Ishikawa (cell line): ENCODE measurements around the gene MYH3.

Source experiments
- CEBPB ChIP-seq: IDR thresholded peaks from 2 replicates; pipeline ENCODE4 v1.6.1; 2012
- CREB1 ChIP-seq: IDR thresholded peaks from 2 replicates; pipeline ENCODE4 v1.6.1; 2012; ENCODE audit warnings: low read depth
- EGR1 ChIP-seq: IDR thresholded peaks from 2 replicates; pipeline ENCODE4 v1.6.1; 2012
- EP300 ChIP-seq: IDR thresholded peaks from 2 replicates; pipeline ENCODE4 v1.6.1; 2012; ENCODE audit warnings: borderline replicate concordance
- FOXM1 ChIP-seq: IDR thresholded peaks from 2 replicates; pipeline ENCODE4 v1.6.1; 2012; ENCODE audit warnings: low read depth, borderline replicate concordance
- NFIC ChIP-seq: IDR thresholded peaks from 2 replicates; pipeline ENCODE4 v1.6.1; 2012
- RAD21 ChIP-seq: IDR thresholded peaks from 2 replicates; pipeline ENCODE4 v1.6.1; 2012; ENCODE audit warnings: low read depth
- TAF1 ChIP-seq: IDR thresholded peaks from 2 replicates; pipeline ENCODE4 v1.6.1; 2012; ENCODE audit warnings: low read depth, mild to moderate bottlenecking
- TCF12 ChIP-seq: IDR thresholded peaks from 2 replicates; pipeline ENCODE4 v1.6.1; 2012; ENCODE audit warnings: low read depth
- TEAD4 ChIP-seq: IDR thresholded peaks from 2 replicates; pipeline ENCODE4 v1.6.1; 2012
- YY1 ChIP-seq: IDR thresholded peaks from 2 replicates; pipeline ENCODE4 v1.6.1; 2012; ENCODE audit warnings: low read depth
- ZBTB7A ChIP-seq: IDR thresholded peaks from 2 replicates; pipeline ENCODE4 v1.6.1; 2012; ENCODE audit warnings: low read depth
- TF ChIP-seq, protein P1 (sequence below): IDR thresholded peaks from 2 replicates; pipeline ENCODE4 v1.6.1; 2012; ENCODE audit warnings: low read depth, mild to moderate bottlenecking
- TF ChIP-seq, protein P2 (sequence below): IDR thresholded peaks from 2 replicates; pipeline ENCODE4 v1.6.1; 2012
- TF ChIP-seq, protein P3 (sequence below): IDR thresholded peaks from 2 replicates; pipeline ENCODE4 v1.6.1; 2012

Gene MYH3

DNA sequence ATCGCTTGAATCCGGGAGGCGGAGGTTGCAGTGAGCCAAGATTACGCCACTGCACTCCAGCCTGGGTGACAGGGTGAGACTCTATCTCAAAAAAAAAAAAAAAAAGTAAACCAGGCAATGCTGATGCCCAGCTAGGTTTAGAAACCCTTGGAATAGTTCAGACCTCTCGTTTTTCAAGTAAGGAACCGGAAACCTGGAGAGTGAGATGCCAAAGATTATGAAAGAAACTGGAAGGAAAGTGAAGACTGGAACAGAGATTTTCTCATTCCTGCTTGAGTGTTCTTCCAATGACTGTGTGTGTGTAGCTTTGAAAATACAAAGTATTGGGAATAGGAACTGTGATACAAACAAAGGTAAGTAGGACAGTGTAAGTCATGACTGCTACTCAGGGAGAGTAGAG is 35.7 kb downstream of the MYH3 start:
- TF ChIP-seq, protein P1, sequence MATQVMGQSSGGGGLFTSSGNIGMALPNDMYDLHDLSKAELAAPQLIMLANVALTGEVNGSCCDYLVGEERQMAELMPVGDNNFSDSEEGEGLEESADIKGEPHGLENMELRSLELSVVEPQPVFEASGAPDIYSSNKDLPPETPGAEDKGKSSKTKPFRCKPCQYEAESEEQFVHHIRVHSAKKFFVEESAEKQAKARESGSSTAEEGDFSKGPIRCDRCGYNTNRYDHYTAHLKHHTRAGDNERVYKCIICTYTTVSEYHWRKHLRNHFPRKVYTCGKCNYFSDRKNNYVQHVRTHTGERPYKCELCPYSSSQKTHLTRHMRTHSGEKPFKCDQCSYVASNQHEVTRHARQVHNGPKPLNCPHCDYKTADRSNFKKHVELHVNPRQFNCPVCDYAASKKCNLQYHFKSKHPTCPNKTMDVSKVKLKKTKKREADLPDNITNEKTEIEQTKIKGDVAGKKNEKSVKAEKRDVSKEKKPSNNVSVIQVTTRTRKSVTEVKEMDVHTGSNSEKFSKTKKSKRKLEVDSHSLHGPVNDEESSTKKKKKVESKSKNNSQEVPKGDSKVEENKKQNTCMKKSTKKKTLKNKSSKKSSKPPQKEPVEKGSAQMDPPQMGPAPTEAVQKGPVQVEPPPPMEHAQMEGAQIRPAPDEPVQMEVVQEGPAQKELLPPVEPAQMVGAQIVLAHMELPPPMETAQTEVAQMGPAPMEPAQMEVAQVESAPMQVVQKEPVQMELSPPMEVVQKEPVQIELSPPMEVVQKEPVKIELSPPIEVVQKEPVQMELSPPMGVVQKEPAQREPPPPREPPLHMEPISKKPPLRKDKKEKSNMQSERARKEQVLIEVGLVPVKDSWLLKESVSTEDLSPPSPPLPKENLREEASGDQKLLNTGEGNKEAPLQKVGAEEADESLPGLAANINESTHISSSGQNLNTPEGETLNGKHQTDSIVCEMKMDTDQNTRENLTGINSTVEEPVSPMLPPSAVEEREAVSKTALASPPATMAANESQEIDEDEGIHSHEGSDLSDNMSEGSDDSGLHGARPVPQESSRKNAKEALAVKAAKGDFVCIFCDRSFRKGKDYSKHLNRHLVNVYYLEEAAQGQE, result no peak
- no peak for TF ChIP-seq TAF1
- TF ChIP-seq EGR1, result no peak
- TF ChIP-seq NFIC, result no peak
- TF ChIP-seq FOXM1, result no peak
- no peak for TF ChIP-seq TEAD4
- TF ChIP-seq TCF12, result no peak
- TF ChIP-seq, protein P2, sequence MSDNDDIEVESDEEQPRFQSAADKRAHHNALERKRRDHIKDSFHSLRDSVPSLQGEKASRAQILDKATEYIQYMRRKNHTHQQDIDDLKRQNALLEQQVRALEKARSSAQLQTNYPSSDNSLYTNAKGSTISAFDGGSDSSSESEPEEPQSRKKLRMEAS, result no peak
- no peak for TF ChIP-seq YY1
- TF ChIP-seq, protein P3, sequence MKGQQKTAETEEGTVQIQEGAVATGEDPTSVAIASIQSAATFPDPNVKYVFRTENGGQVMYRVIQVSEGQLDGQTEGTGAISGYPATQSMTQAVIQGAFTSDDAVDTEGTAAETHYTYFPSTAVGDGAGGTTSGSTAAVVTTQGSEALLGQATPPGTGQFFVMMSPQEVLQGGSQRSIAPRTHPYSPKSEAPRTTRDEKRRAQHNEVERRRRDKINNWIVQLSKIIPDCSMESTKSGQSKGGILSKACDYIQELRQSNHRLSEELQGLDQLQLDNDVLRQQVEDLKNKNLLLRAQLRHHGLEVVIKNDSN, result no peak
- no peak for TF ChIP-seq EP300
- no peak for TF ChIP-seq RAD21
- no peak for TF ChIP-seq ZBTB7A
- no peak for TF ChIP-seq CEBPB
- no peak for TF ChIP-seq CREB1

DNA sequence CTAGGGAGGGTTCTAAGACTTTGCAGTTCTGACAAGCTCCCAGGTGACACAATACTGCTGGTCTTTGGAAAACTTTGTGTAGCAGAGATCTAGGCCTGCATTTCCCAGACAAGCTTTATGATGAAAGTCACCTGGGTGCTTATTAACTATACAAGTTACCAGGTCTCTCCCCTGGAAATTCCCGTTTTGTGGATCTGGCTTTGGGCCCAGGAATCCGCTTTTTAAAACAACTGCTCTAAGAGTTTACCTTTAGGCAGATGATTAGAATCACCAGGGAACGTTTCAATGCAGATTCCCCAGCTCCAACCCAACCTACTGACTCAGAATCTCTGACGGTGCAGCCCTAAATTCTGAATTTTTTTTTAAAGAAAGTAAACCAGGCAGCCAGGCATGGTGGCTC is 36.3 kb downstream of the MYH3 start:
- TF ChIP-seq EGR1 (no peak), TEAD4 (no peak), TAF1 (no peak), NFIC (no peak), RAD21 (no peak), FOXM1 (no peak), ZBTB7A (no peak), TCF12 (no peak), CREB1 (no peak), EP300 (no peak), YY1 (no peak), CEBPB (no peak)
- TF ChIP-seq, protein P3, result no peak
- TF ChIP-seq, protein P2, result no peak
- TF ChIP-seq, protein P1, result no peak

DNA sequence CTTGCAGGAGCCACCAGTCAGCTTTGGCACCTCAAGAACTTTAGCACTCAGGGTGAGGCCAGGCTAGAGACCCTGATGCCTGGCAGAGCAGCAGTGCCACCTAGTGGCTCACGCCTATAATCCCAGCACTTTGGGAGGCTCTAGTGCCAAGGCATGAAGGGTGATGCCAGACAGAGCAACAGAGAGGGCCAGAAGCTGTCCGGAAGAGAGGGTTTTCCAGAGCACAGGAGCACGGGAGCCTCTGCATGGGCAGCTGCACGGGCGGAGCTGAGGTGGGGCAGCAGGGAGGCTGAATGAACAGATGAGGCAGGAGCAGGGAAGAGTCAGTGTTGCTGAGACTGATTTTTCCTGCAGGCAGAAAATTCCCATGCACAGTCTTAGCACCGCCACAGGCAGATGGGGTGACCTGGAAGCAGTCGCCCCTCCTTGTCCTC is 38.9 kb downstream of the MYH3 start:
- peak; percentile 79 for TF ChIP-seq RAD21
- TF ChIP-seq NFIC, result no peak

DNA sequence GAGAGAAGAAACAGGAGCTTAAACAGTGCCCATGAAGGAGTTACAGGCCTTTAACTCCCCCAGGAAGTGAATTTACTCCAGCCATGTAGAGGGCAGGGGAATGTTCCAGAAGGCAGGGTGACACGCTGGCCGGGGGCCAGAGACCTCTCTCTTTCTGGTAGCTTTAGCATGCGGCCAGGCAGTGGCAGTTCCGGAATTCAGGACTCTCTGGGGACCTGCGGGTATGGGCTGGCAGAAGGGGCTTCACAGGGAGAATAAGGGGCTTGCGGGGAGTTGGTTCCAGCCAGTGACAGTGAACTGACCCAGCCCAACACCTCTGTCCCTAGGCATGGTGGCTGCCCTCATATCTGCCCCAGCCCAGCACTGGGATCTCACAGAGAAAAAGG is 40.0 kb downstream of the MYH3 start:
- no peak for TF ChIP-seq NFIC
- no peak for TF ChIP-seq ZBTB7A
- no peak for TF ChIP-seq CREB1
- TF ChIP-seq, protein P1, result no peak

DNA sequence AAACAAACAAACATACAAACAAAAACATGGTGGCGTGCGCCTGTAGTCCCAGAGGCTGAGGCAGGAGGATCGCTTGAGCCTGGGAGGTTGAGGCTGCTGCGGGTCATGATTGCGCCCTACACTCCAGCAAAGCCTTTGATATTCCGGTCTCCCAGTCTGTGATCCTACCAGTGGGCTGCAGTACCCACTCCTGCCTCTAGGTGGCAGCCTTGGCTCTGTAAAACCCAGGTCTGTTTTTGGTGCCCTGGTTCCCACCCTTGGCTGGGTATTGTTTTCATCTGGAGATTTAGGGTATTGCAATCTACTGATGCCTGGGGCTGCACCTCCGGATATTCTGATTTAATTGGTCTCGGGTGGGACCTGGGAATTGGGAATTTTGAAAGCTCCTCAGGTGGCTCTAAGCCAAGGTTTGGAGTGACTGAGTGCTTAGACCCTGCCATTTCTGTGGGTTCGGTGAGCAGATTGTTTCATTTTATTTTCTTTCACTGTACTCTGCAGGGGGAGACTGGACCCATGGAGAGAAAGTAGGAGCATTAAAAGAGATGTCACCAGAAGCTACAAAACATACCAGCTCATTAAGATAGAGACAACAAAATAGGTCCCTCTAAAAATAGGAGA is 40.5 kb downstream of the MYH3 start:
- TF ChIP-seq EP300, result no peak
- peak; percentile 49 for TF ChIP-seq RAD21
- TF ChIP-seq TCF12, result no peak
- TF ChIP-seq, protein P2, result no peak
